ENCODE measurements around the gene LMO1.

Gene LMO1

DNA sequence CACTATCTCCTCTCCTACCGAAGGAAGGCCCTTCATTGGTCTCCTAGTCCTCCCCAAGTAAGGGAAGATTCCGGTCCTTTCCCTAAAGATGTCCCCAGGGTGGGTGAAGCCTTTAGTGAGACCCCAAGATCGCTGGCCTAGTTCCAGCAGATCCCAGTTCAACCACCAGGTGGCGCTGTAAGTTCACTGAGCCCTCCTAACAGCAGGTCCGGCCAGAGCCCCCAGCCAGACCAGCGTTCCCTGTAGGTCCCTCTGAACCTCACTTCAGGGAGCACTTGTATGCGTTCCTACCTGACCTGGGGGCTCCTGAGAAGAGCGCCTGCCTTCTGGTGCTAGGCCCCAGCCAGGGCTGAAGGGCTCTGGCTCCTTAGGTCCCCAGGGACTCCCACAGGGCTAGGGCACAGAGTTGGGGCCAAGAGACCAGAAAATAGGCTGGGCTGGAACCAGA, 38.1 kb downstream of the LMO1 start:
- DNase-seq: peak; percentile 96

GRCh38 chr11:8224711-8225110, 39.0 kb downstream of the LMO1 start:
- DNase-seq: no peak

DNA sequence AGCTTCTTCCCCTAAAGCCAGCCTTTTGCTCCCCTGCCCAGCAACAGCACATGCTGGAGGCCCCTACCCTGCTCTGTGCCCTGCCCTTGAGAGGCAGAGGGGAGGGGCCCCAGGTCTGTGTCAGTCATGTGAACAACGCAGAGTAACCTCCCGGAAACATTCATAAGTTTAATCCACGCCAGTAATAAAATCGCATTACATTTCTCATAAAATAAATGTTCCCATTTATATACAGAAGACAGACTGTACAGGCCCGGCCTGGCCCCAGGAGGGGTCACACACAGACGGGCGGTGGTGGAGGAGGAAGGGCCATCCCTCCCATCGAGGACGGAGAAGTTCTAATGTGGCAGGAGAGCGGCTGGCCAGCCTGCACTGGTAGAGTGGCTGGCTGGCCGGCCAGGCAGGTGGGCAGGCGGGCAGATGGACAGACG, 39.5 kb downstream of the LMO1 start:
- DNase-seq: no peak

DNA sequence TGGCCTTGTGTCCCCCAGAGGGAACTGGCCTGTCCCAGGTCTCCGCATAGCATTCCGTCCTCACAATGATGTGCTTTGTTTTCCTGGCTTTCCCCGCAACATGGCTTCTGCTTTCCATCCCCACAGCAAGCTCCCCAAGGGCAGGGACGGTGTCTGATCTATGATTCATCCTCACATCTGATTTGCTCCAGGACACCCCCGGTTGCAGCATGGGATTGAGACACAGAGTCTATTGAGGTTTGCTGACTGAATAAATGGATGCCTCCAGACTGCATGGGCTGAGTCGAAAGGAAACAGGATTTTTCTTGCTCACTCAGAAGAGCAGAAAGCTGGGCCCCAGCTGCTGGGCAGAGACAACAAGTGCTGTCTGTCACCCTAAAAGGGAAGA, 40.2 kb downstream of the LMO1 start:
- no peak for DNase-seq

DNA sequence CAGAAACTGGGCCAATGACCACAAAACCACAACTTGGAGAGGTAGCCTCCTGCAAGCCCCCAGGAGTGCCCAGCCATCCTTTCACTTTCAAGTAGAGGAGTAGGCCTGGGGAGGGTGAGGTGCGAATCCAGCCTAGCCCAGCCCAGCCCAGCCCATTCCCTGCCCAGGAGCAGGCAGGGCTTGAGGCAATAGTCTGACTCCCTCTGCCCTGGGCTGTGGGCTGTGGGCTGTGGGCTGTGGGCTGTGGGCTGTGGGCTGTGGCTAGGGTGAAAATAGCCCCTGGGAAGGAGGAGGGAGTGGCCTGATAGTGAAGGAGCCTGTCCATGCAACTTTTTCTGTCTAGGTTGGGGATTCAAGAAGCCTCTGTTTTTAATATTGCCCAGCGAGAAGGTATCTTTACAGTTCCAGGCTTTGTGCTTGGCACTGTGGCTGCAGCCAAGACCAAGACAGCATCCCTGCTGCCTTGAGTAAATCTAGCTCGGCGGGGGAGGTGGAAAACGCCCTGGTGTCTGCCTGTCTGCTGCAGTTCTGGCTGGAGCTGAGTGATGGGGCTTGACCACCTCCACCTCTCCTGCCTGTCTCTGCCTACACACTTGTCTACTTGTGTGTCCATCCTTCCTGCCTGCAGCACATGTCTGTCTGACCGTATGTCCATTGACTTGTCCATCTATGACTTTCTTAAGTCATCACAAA, 40.7 kb downstream of the LMO1 start:
- DNase-seq: peak; percentile 62

- DNase-seq: no peak
Measured at GRCh38 chr11:8221917-8222495, 41.7 kb downstream of the LMO1 start.

DNA sequence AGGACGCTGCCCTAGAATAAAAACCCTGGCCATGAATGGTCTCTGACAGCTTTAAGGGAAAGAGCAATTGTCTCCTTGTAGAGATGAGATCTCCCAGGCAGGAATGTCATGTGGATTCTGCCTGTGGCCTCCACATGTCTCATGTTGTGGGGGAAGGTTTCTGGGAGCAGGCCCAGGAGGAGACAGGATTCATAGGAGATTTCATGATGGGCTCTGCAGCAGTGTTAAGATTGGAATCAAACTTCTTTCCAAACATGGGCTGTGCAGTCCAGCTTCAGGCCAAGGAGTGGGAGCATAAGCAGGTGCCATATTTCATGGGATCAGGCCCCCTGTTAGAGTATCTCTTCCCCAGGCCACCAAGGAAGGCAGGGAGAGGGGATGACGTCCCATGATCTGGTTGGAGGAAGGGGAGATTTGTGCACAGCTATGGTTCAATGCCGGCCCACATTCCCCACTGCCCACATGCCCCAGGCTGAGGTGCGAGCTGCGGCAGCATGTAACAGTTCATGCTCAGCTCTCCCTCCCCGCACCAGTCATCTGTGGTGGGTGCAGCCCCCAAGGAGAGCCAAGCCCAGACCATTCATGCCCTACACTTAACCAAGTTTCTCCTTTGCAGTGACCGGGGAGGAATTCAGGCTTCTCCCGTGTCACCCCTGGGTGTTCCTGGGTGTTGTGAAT, 42.5 kb downstream of the LMO1 start:
- DNase-seq: no peak

GRCh38 chr11:8220261-8221045, 43.2 kb downstream of the LMO1 start:
- no peak for DNase-seq

DNA sequence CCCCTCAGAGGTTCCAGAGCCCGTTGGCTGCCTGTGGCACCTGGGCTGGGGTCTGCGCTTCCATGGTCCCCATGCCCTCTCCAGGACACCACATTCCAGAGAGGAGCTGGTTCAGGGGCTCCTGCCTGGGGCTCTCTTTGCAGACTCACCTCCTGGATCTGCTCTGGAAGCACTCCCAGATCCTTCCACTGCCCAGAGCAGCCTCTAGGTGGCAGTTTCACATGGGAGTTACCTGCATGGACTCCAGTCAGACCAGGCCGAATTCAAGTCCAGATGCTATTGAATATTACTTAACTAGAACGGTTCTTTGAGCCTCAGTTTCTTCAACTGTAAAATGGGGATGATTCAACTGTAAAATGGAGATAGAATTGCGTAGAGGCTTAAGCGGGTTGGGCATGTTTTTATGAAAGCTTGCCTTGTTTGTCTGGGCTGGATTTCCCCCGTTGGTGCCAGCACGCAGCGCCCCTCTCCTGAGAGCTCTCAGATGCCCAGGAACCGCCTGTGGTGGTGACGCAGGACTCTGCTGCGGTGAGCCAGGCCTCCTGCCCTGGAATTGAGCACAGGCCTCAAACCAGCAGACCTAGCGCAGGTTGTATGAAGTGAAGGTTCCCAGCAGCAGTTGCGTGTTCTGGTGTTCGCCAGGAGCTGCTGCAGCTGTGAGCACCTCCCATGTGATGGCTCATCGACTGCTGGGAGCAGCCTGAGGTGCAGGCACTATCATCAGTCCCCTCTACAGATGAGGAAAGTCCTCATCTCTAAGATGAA, 44.2 kb downstream of the LMO1 start:
- no peak for DNase-seq

DNA sequence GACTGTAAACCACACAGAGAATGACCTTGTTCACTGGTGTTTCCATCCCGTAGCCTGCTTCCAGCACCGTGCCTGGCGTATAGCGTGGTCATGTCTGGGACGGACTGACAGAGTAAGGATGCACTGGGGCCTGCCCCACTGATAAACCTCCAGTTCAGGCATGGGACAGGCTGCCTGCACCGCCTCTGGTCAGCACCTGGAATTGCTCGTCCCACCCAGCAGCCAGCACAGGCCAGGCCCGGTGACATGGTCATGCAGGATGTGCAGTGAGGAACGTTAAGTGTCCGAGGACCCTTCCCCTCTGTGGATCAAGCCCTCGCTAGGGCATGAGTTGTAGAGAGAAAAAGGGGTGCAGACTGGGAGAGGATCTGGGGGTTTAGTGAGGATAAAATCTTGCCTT, 44.8 kb downstream of the LMO1 start:
- no peak for DNase-seq

GRCh38 chr11:8218409-8218808, 45.3 kb downstream of the LMO1 start:
- DNase-seq: no peak

DNA sequence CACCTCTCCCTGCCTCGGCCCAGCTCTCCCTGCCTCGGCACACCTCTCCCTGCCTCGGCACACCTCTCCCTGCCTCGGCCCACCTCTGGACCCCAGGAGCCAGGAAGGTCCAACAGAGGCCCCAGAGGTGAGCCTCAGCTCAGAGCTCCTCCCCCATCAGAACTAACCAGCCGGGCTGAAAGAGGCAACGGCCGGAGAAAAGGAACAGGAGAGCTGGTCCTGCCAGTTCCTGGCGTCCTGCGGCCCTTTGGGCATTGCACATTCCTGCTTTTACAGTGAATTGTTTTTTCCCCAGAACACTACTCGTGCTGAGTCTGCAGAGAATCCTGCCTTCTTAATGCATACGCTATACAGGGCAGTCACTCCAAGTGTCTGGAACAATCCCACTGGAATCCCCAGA, 45.8 kb downstream of the LMO1 start:
- no peak for DNase-seq

- DNase-seq: no peak
Measured at GRCh38 chr11:8217136-8217535, 46.5 kb downstream of the LMO1 start.

GRCh38 chr11:8213376-8213775, 50.3 kb downstream of the LMO1 start:
- DNase-seq: no peak

DNA sequence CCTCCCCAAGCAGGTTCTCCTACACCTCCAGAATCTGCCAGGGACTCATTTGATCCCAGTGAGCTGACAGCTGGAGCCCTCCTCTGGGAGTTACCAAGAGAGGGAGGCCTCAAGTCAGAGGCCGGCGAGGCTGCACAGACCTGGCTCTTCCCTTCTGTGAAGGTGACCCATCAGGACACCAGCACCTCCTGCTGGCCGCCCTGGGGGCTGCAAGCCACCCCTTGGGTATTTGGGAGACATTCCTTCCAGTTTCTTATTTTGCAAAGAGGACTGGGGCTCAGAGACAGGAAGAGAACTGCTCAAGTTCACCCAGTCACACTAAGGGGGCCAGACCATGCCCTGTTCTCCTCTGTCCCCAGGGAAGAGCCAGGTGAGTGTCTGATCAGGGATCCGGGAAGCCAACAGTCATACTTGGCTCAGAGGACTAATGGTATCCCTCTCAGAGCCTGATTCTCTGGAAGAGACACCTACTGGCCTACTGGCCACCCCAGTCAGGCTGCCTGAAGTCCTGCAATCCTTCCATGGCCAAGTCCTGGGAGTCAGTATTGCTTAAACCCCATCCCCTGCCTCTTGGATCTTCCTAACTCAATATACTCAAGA, 54.4 kb downstream of the LMO1 start:
- peak; percentile 78 for DNase-seq

DNA sequence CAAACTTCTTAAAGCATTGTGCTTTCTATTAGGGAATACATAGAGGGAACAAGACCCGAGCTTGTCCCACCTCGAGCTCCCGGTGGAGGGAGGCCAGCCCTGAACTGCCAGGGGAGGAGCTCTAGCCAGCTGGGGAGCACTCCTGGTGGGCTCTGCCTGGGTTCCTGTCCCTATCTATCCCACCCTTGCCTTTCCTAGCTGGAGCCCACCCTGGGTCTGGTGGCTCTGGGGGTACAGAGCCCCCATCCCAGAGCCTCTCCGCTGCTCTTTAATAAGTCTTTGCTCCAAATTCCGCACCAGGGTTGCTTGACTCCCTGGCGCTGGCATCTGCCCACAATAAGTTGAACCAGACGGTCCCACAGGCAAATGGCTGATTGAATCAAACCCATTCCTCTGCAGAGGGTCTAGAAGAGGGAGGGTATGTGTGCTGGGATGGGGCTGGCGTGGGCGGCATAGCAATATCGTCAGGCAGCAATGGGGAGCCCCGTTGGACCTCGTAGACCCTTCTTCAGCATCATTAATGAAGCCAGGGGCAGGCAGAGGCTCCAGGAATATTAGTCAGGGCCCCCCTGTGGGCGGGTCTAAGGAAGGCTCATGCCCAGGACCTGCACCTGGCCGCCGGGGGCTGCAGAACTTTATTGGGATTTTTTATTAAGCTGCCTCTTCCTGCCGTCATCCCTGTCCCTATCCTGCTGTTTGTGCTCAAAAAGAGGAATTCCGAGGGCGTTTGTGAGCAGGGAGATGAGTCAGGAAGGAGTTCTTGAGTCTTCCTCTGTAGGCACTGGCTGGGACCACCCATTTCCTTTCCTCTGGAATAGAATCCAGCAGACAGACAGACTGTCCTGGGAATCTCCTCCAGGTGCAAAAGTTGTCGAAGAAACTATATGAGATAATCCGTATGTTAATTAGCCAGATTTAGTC, 56.3 kb downstream of the LMO1 start:
- DNase-seq: peak; percentile 23

DNA sequence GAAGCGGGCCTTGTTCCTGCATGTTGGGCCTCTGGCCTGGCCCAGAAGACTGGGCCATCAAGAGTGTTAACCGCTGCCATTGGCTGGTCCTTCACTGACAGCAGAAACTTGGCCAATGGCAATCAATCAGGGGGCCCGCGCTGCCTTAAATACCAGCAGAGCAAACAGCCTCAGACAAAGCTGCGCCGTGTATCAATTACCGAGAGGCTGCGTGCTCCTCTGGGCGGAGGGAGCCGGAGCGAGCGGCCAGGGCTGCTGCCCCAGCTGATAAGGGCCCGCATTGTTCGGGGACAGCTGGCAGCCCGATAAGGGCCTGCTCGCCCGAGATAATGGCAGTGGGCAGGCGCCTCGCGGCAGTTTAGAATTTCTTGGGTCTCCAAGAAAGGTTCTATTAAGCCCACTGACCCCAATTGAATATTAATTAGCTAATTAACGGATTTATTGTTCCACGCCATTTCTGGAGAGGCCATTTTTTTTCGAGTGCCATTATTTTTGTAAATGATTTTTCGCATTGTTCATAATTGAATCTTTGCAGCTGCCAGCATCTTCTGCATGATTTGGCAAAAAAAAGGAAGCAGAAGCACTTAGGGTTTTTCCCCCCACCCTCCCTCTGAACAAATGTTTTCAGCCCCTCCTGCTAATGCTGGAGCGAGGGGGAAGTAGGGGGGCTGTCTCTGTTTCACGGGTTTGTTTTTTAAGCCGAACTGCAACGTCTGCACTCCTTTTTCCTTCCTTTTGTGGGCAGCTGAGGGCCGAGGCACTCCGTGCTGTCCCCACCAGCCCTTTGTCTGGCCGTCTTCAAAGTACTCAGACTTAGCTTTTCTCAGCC, 57.2 kb downstream of the LMO1 start:
- peak; percentile 47 for DNase-seq

DNA sequence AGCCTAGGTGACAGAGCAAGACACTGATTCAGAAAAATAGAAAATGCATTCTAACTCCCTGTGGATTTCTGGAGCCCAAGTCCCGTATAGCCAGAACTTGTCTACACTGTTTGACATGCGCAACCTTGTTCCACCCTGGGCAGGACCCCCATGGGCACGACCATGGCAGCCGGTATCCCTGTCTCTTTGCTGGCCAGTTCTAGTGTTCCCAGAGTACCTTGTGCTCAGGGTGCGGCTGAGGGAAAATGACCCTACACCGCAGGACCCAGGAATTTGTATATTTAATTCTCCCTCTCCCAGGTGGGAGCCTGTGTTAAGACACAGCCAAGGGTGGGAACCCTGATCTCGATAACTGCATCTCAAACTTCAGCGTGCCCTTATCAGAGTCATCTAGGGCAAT, 58.1 kb downstream of the LMO1 start:
- DNase-seq: peak; percentile 33

DNA sequence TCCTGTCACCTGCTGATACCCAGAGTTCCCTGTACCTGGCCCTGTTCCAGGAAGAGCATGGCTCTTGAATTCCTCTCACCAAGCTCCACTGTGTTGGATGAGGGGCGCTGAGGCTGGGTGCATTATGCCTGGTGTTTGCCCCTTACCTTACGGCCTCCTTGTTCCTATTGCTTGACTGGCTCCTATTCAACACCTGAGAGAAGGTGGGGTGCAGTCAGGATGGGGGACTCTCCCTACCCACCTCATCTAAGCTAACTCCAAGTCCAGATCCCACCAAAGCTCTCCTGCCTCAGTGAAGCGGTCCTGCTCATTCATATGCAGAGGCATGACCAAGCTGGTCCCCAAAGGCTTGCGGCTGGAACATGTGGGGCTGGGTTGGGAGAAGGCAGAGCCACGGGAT, 59.1 kb downstream of the LMO1 start:
- DNase-seq: peak; percentile 29

- no peak for DNase-seq
Measured at GRCh38 chr11:8204025-8204424, 59.7 kb downstream of the LMO1 start.
